CD4-positive, alpha-beta T cell treated with Interleukin-1 beta for 1 hour (primary cell): ENCODE measurements around the gene LDLRAD3.
A peak's percentile ranks its signal among the peaks of the same experiment; 100 is the strongest.
"Not testable (repeated sequence)": the region's sequence is repeated elsewhere in the genome, so short reads cannot be mapped to it uniquely, and the experiment has no call there.

Source experiments
- DNase-seq, 2 donors: peaks; one replicate each; pipeline ENCODE4 v3.0.0-alpha.2; 2020 to 2022

LDLRAD3 gene

GRCh38 chr11:35943713-35944502 is at the start of gene LDLRAD3:
Gene LDLRAD3, plus strand, starts transcription at chr11:35944062. Its CDS starts 37 bp downstream, at chr11:35944099.
- DNase-seq: peak; percentile 6 to 38

GRCh38 chr11:35897019-35897418 is 46.8 kb upstream of the LDLRAD3 start:
- no peak for DNase-seq

GRCh38 chr11:35902961-35903360 is 40.9 kb upstream of the LDLRAD3 start:
- no peak for DNase-seq

- no peak for DNase-seq
Observed at GRCh38 chr11:35905646-35906276, 38.1 kb upstream of the LDLRAD3 start.

- no peak for DNase-seq
Observed at GRCh38 chr11:35906277-35906661, 37.6 kb upstream of the LDLRAD3 start.

- DNase-seq: no peak
Observed at GRCh38 chr11:35906681-35907080, 37.2 kb upstream of the LDLRAD3 start.

- no peak for DNase-seq
Observed at GRCh38 chr11:35907648-35908431, 36.0 kb upstream of the LDLRAD3 start.

- not testable (repeated sequence) for DNase-seq
Observed at GRCh38 chr11:35908432-35908771, 35.5 kb upstream of the LDLRAD3 start.

- DNase-seq: no peak
Observed at GRCh38 chr11:35909511-35910265, 34.2 kb upstream of the LDLRAD3 start.

- no peak for DNase-seq
Observed at GRCh38 chr11:35911013-35911412, 32.8 kb upstream of the LDLRAD3 start.

- no peak for DNase-seq
Observed at GRCh38 chr11:35911616-35912165, 32.2 kb upstream of the LDLRAD3 start.

- not testable (repeated sequence) for DNase-seq
Observed at GRCh38 chr11:35912436-35912835, 31.4 kb upstream of the LDLRAD3 start.

- DNase-seq: no peak
Observed at GRCh38 chr11:35912883-35913624, 30.8 kb upstream of the LDLRAD3 start.

- DNase-seq: no peak
Observed at GRCh38 chr11:35914816-35915215, 29.0 kb upstream of the LDLRAD3 start.

GRCh38 chr11:35916270-35916669 is 27.6 kb upstream of the LDLRAD3 start:
- no peak for DNase-seq

- no peak for DNase-seq
Observed at GRCh38 chr11:35917676-35918075, 26.2 kb upstream of the LDLRAD3 start.

- DNase-seq: no peak
Observed at GRCh38 chr11:35918716-35919115, 25.1 kb upstream of the LDLRAD3 start.

- no peak for DNase-seq
Observed at GRCh38 chr11:35919244-35919643, 24.6 kb upstream of the LDLRAD3 start.

- no peak for DNase-seq
Observed at GRCh38 chr11:35923452-35923851, 20.4 kb upstream of the LDLRAD3 start.

- no peak for DNase-seq
Observed at GRCh38 chr11:35924811-35925210, 19.1 kb upstream of the LDLRAD3 start.

- DNase-seq: no peak
Observed at GRCh38 chr11:35927104-35927503, 16.8 kb upstream of the LDLRAD3 start.

GRCh38 chr11:35927682-35928081 is 16.2 kb upstream of the LDLRAD3 start:
- DNase-seq: peak in 1 of 2 donors; percentile 58
